IPS-15b (cell line): ENCODE results near the gene STXBP5L.
"Not testable (repeated sequence)": the region's sequence is repeated elsewhere in the genome, so short reads cannot be mapped to it uniquely, and the experiment has no call there.

Experiments
- H3K27me3 ChIP-seq: one replicate; pipeline ENCODE4 v1.6.1; 2013; ENCODE audit warnings: low read length; ENCODE audit not compliant: control insufficient read depth, insufficient read depth
- H3K36me3 ChIP-seq: one replicate; pipeline ENCODE4 v1.6.1; 2013; ENCODE audit warnings: low read length; ENCODE audit not compliant: control insufficient read depth, insufficient read depth
- H3K4me1 ChIP-seq: one replicate; pipeline ENCODE4 v1.6.1; 2013; ENCODE audit warnings: mild to moderate bottlenecking, low read length; ENCODE audit not compliant: control insufficient read depth, insufficient read depth
- H3K4me3 ChIP-seq: one replicate; pipeline ENCODE4 v1.5.1; 2013; ENCODE audit warnings: low read depth, low read length
- H3K9ac ChIP-seq: one replicate; pipeline ENCODE4 v1.6.1; 2013; ENCODE audit warnings: low read depth, mild to moderate bottlenecking, low read length
- H3K9me3 ChIP-seq: one replicate; pipeline ENCODE4 v1.6.1; 2013; ENCODE audit warnings: mild to moderate bottlenecking, low read length; ENCODE audit not compliant: control insufficient read depth, insufficient read depth

STXBP5L gene

GRCh38 chr3:121395967-121396366 is 488.0 kb downstream of the STXBP5L start:
- not testable (repeated sequence) for H3K27me3 ChIP-seq, H3K9me3 ChIP-seq, H3K36me3 ChIP-seq, H3K4me3 ChIP-seq, H3K9ac ChIP-seq, H3K4me1 ChIP-seq

GRCh38 chr3:121398051-121398450 is 490.0 kb downstream of the STXBP5L start:
- not testable (repeated sequence) for H3K36me3 ChIP-seq, H3K4me3 ChIP-seq, H3K4me1 ChIP-seq, H3K9ac ChIP-seq, H3K9me3 ChIP-seq, H3K27me3 ChIP-seq

GRCh38 chr3:121399820-121400219 is 491.8 kb downstream of the STXBP5L start:
- no peaks in the 10 kb centered on the region for H3K9me3 ChIP-seq
- no peaks in the 10 kb centered on the region for H3K36me3 ChIP-seq

GRCh38 chr3:121405631-121406030 is 497.6 kb downstream of the STXBP5L start:
- H3K27me3 ChIP-seq, result no peaks in the 10 kb centered on the region
- H3K9me3 ChIP-seq, result no peaks in the 10 kb centered on the region
- no peaks in the 10 kb centered on the region for H3K4me1 ChIP-seq
- H3K36me3 ChIP-seq, result no peaks in the 10 kb centered on the region
- no peak overlapping the region for H3K4me3 ChIP-seq
- no peak overlapping the region for H3K9ac ChIP-seq

More at GRCh38 chr3:121399820-121400219, 491.8 kb downstream of the STXBP5L start:
- Histone ChIP-seq H3K4me1 (no peaks in the 10 kb centered on the region), H3K9ac (no peak overlapping the region), H3K4me3 (no peak overlapping the region), H3K27me3 (no peaks in the 10 kb centered on the region)

- H3K4me3 ChIP-seq, result no peak overlapping the region
- H3K27me3 ChIP-seq, result no peaks in the 10 kb centered on the region
- H3K9ac ChIP-seq, result no peak overlapping the region
Measured at GRCh38 chr3:121411523-121411922, 503.5 kb downstream of the STXBP5L start.

GRCh38 chr3:121414924-121415323 is 506.9 kb downstream of the STXBP5L start:
- Histone ChIP-seq H3K4me3 (no peak overlapping the region), H3K9me3 (no peaks in the 10 kb centered on the region)

More at GRCh38 chr3:121411523-121411922, 503.5 kb downstream of the STXBP5L start:
- no peaks in the 10 kb centered on the region for H3K9me3 ChIP-seq
- H3K36me3 ChIP-seq, result no peaks in the 10 kb centered on the region
- no peaks in the 10 kb centered on the region for H3K4me1 ChIP-seq

GRCh38 chr3:121418182-121418581 is 510.2 kb downstream of the STXBP5L start:
- Histone ChIP-seq H3K9me3 (no peaks in the 10 kb centered on the region), H3K4me3 (no peak overlapping the region), H3K9ac (no peak overlapping the region), H3K4me1 (no peaks in the 10 kb centered on the region), H3K27me3 (no peaks in the 10 kb centered on the region), H3K36me3 (no peaks in the 10 kb centered on the region)

More at GRCh38 chr3:121414924-121415323, 506.9 kb downstream of the STXBP5L start:
- Histone ChIP-seq H3K9ac (no peak overlapping the region), H3K36me3 (no peaks in the 10 kb centered on the region), H3K4me1 (no peaks in the 10 kb centered on the region), H3K27me3 (no peaks in the 10 kb centered on the region)

GRCh38 chr3:121424549-121424948 is 516.5 kb downstream of the STXBP5L start:
- Histone ChIP-seq H3K4me3 (no peak overlapping the region), H3K9ac (no peak overlapping the region), H3K9me3 (no peaks in the 10 kb centered on the region), H3K36me3 (no peaks in the 10 kb centered on the region), H3K4me1 (no peaks in the 10 kb centered on the region), H3K27me3 (no peaks in the 10 kb centered on the region)

- Histone ChIP-seq H3K9ac (no peak overlapping the region), H3K4me1 (no peaks in the 10 kb centered on the region), H3K9me3 (no peaks in the 10 kb centered on the region), H3K4me3 (no peak overlapping the region), H3K36me3 (peaks cover 12% of the 10 kb centered on the region), H3K27me3 (no peaks in the 10 kb centered on the region)
Measured at GRCh38 chr3:121430664-121431215, 522.7 kb downstream of the STXBP5L start.

- Histone ChIP-seq H3K36me3 (peaks cover 12% of the 10 kb centered on the region), H3K27me3 (no peaks in the 10 kb centered on the region), H3K4me3 (no peak overlapping the region)
Measured at GRCh38 chr3:121431726-121432517, 523.9 kb downstream of the STXBP5L start.

GRCh38 chr3:121436074-121436473 is 528.1 kb downstream of the STXBP5L start:
- Histone ChIP-seq H3K9me3 (no peaks in the 10 kb centered on the region), H3K4me1 (no peaks in the 10 kb centered on the region), H3K4me3 (no peak overlapping the region), H3K27me3 (no peaks in the 10 kb centered on the region), H3K9ac (no peak overlapping the region), H3K36me3 (peaks cover 11% of the 10 kb centered on the region)

More at GRCh38 chr3:121431726-121432517, 523.9 kb downstream of the STXBP5L start:
- Histone ChIP-seq H3K9me3 (no peaks in the 10 kb centered on the region), H3K9ac (no peak overlapping the region), H3K4me1 (no peaks in the 10 kb centered on the region)

GRCh38 chr3:121436641-121437040 is 528.6 kb downstream of the STXBP5L start:
- H3K36me3 ChIP-seq, result peaks cover 11% of the 10 kb centered on the region
- H3K4me1 ChIP-seq, result no peaks in the 10 kb centered on the region
- H3K27me3 ChIP-seq, result no peaks in the 10 kb centered on the region
- no peak overlapping the region for H3K9ac ChIP-seq
- no peaks in the 10 kb centered on the region for H3K9me3 ChIP-seq
- H3K4me3 ChIP-seq, result no peak overlapping the region
